SIG-M5 (cell line): ENCODE data around the gene KIAA1217.

Experiments used
- DNase-seq: peaks from one replicate; lab custom pipeline; 2025; lab: John Stamatoyannopoulos, UW

The KIAA1217 gene

DNA sequence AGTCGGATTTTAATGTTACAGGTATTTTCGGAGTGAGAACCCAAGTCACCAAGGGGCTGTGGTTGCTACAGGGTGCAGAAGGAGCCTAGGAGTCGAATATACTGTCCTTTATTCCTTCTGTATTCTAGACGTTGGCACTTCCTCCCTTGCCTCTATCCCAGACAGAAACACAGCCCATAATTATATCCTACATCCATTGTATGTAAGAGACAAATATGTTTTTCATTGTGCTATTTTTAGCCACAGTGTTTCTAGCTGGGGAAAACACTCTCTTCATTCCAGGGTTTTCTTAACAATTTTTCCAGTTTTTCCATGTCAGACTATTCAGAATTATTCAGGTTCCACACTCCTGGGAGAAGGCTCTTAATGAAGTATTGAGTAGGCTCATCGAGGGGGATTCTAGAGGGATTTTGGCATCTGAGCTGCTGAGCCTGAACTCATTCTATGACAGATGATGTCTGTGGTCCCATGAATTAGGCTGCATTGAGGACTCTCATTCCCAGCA, 32.6 kb downstream of the KIAA1217 start:
- no peak for DNase-seq

DNA sequence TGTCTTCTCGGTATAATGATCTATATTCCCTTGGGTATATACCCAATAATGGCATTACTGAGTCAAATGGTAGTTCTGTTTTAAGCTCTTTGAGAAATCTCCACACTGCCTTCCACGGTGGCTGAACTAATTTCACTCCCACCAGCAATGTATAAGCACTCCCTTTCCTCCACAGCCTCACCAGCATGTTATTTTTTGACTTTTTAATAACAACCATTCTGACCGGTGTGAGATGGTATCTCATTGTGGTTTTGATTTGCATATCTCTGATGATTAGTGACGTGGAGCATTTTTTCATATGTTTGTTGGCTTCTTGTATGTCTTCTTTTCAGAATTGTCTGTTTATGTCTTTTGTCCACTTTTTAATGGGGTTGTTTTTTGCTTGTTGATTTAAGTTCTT, 33.6 kb downstream of the KIAA1217 start:
- no peak for DNase-seq

DNA sequence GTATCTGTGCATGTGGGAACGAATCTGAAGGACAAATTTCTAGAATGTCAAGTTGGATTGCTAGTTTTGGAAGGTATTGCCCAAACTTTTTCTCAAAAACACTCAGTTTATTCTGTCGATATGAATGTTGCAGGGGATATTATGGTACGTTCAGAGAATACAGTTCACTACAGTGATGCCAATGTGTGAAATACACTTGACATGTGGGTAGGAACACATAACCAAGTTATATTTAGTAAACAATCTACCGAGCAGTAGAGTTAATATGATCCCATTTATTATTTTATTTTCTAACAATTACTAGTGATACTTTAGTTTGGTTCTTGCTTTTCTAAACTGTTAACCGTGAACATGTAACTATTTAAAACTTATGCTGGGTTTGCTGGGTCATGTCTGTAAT, 37.4 kb downstream of the KIAA1217 start:
- no peak for DNase-seq

DNA sequence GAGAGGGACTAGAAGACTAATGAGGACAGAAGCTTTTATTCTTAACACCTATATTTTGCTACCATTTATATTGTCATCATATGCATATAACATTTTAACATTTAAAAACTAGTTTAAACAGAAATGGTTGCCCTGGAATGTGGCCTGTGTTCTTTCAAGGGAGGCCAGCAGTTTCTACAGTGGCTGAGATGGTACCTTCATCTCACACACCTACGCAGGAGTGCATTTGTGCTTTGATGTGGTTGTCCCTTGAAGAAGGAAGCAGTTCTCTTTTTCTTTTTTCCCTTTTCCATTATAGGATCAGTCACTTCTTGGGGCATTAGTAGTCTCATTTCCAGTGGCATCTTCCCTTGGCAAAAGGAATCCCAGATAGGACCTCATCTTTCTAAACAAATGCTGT, 38.9 kb downstream of the KIAA1217 start:
- no peak for DNase-seq

DNA sequence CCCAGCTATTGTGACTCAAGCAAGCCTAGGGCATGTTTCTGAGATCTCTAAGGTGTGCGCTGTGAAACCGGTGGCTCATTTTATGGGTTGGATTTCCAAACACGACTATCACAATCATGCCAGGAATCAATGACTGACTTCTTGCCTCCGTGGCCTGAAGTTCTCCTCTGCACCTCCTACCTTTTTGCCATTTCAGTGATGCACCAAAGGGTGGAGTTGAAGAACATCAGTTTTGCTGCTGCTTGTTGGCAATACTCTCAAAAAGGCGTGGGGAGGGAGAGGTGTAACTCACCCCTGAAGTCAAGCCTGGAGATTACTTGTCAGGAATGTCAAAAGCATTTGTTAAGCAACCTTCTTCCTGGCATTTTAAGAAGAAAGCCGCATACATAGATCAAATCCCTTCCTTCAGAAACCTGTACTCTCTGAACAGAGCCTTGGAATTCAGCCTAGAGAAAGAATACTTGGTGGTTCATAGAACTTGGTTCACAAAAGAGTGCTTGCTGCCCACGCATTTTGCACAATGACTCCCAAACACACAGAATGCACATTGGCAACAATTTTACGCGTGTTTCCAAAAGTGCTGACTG, 41.0 kb downstream of the KIAA1217 start:
- DNase-seq, result no peak

DNA sequence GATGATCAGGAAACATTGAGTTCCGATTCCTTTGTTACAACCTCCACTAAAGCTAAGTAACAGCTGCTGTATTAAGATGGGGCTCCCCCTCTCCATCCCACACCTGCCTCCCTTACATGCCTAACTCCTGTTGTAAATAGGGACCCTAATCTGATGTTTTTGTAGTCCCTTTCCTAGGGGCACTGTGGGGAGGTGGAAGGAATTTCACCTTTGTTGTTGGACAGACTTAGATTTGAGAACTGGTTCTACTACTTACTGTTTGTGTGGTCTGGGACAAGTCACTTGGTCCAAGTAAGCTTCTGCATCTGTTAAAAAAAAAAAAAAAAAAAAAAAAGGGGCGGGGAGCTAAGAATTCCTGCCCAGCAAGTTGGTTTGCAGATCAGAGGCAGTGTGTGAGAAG, 42.6 kb downstream of the KIAA1217 start:
- DNase-seq, result no peak

DNA sequence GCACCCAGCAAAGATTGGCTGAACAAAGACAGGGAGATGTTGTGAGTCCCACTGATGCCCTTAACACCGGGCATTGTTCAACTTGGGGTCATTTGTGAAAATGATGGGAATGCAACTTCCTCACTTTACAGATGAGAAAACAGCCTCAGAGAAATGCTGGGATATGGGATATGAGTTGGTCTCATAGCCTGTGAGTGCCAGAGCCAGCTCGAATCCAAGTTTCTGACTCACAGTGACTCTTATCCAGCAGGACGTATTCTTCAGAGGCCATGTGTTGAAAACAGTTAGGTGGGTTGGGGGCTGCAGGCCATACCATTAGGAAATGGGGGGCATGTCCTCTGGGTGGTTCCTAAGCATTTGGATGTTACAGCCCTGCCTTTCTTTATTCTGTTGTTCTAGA, 45.2 kb downstream of the KIAA1217 start:
- DNase-seq, result no peak

DNA sequence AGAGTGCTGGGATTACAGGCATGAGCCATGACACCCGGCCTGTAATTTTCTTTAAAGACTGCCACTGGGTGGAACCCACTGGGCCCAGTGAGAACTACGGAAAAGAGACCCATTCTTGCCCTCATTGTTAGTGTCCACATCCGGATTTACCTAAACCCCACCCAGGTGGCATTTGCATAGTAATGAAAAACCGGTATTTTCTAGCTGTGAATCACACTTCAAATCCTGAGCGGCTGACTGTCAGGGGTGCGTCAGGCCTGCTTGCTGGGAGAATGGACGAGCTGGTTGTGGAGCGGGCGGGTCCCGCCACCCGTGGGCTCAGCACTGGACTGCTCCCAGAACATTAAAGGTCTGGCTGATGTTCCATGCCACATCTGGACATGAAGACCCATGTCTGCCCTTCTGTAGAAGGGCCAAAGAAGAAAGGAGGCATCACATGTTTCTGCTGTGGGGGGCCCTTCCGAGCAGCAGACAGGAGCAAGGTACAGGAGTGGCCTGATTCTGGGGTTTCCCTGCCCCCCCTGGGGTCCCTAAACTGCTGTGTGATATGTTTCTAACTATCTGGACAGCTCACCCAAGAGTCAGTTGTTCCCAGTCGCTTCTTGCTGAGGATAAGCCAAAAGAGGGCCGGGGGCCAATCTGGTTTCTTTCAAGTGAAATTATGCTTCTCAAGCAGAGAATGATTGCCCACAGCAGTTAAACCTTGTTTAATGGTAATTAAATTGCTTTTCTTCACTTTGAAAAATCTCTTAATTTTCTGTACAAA, 46.4 kb downstream of the KIAA1217 start:
- no peak for DNase-seq

DNA sequence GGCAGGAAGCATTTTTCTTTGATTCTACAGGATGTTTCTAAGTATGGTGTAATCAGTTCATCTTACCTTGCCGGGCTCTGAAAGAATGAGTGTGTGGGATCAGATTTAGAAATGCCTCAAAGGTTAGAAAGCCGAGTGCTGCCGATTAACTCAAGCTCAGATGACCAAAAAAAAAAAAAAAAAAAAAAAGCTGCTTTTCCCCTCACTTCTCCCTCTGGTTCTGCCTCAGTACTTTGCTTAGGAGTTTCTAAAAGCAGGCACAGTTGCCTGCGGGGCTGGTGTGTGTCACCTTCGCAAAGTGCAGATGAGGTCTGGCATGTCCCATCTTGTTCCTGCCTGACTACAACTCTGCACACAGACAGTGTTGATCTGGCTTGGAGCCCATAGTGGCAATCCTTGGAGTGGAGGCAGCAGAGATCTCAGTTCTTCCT, 47.0 kb downstream of the KIAA1217 start:
- DNase-seq, result no peak

DNA sequence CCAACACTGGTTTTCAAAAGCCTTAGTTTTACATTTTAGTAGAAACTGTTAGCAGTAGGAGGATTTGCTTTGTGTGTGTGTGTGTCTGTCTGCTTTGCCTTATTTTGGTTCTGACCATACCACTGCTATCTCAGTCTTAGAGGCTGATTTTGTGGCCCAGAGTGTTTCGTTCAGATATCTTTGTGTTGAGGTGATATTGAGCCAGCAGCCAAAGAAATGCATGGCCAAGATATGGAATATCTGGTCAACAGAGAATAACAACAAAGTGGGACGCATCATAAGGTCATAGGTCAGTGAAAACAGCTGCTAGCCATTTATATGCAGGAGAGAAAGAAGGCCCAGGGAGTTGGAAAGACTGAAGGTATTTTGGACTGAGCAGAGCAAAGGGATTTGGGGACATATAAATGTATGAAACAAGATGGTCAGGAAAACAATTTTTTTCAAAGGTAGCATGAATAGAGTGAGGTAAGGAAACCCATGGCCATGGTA, 47.7 kb downstream of the KIAA1217 start:
- no peak for DNase-seq

DNA sequence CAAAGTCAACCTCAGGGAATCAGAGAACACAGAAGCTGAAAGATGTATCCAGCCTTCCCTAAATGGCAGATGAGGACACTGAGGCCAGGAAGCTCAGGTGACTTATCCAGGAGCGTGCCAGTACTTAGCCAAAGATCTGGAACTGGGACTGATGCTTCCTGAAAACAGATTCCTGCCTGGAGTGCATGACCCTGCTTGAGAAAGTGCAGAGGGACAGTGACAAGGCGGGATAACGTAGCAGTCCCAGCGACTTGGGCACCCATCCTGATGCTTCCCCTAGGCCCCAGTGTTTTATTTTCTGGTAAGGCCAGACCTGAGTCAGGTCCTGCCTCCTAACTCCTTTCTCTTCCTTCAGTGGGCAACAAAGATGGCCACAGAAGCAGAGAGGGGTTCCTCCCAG, 48.6 kb downstream of the KIAA1217 start:
- DNase-seq, result no peak

DNA sequence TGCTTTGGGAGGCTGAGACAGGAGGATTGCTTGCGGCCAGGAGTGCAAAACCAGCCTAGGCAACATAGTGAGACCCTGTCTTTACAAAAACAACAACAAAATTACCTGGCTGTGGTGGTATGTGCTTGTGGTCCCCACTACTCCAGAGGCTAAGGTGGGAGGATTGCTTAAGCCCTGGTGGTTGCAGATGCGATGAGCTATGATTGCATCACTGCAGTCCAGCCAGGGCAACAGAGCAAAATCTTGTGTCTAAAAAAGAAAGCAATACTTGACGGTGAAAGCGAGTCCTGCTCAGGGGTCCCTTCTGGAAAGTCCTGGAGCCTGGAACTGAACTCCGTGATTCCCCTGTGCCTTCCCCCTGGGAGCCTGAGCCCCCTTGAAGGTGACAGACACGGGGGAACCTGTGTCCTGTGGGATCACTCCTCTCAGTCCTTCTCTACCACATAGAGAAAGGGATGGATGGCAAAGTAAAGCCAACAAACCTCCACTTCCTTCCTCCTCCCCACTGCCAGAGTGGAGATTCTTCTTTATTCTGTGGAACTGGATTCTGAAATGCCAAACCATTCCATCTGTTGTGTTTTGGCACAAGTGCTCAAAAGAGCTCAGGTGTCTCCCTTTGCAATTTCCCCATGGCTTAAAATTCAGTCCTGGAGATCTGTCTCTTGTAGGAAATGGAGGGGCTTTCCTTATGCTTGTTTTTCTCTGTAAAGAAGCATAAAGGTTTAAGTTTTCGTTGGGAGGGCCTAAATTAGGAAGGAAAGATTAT, 50.6 kb downstream of the KIAA1217 start:
- DNase-seq, result no peak

DNA sequence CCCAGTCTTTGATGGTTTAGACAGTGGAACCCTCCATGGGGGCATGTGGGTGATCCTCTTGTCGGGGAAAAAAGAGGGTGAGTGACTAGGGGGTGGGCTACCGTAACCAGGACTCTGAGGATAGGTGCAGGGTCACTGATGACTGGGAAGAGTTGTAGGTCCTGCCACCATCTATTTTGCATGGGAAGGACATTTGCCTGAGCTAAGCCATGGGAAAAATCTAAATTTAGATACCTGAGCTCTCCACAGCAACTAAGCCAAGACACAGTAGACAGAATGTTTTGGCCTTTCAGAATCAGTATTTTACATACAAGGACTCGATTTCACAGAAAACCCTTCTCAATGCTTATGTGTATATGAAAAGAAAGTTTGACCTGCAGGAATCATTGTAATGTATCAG, 52.7 kb downstream of the KIAA1217 start:
- DNase-seq, result no peak

DNA sequence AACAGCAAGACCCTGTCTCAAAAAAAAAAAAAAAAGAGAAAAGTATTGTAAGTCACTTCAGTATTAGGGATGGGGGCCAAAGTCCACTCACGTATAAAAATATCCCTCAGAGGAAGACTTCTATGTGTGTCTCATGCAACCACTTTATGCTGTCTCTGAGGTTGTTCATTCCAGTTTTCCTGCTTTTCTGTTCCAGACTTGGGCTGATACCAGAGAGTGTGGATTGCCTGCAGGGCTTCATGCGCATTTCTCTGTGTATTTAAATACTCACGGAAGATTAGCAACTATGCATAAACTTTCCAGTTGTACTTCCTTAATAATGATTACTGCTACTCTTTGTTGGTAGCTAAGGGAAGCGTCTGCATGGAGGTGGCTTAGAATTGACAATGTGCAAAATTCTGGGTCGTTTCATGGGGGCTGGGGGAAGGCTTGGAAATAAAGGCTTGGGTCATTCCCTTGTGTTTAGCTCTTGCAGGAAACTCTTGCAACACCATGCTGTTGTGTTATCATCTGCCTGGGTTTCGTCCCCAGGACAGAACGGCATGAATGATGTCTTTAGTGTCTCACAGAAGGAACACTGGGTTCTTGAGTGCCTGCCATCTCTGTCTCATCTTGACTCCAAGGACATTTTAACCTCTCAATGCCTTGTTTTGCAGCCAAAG, 54.1 kb downstream of the KIAA1217 start:
- no peak for DNase-seq

DNA sequence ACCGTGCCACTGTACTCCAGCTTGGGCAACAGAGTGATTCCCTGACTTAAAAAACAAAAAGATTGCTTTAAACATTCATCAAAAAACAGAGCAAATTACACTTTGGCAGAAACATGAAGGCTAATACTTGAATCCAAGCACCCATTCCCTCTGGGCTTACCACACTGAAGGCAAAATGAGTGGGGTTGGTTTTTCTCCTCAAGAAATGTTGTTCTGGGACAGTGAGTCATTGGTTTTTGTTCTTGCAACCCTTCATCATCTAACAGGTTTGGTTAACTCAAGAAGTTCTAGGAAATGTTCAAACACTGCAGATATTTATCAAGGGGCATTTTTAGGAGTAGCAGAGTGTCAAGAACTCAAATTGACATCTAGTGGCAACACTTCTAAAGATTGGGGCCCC, 60.5 kb downstream of the KIAA1217 start:
- no peak for DNase-seq

DNA sequence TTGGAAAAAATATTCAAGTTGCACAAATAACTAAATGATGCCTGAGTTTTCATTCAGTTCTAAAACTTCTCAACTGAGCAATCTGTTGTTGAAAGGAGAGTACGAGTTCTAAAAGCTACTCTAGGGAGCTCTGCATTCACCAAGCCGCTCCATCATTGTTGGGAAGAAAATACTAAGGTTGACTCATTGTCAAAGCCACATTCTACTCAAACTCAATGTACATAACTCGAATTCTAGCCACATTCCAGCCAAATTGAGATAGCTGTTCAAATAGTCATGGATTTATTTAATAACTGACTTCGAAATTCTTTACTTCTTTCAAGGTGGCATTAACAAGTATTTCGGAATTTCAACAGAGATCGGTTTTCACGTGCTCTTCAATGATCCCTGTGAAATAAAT, 63.4 kb downstream of the KIAA1217 start:
- DNase-seq, result no peak

DNA sequence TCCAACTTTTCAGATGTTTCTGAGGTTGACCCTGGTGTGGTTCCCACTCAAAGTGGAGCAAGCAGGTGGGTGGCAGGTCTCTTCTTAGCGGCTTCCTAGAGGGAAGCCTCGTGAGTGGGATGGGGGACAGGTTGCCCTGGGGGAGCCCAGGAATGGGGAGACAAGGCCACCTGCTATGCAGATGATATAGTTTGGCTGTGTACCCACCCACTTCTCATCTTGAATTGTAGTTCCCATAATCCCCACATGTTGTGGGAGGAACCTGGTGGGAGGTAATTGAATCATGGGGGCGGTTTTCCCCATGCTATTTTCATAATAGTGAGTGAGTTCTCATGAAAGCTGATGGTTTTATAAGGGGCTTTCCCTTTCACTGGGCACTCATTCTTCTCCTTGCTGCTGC, 68.3 kb downstream of the KIAA1217 start:
- DNase-seq, result no peak

DNA sequence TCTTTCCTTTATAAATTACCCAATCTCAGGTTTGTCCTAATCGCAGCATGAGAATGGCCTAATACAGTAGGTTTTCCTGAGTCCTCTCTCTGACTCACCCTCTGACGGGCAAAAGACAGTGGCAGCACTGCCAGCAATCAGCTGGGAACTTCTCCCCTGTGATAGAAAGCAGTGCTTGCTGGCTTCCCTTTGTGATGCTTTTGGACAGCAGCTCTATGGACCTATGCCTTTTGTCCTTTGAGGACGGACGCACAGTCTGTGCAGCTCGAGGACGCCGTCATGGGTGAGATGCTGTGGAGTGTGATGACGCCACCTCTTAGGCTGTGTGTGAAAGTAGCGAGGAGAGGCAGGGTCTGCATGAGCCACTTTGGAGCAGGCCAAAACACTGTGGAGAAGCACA, 68.8 kb downstream of the KIAA1217 start:
- DNase-seq, result no peak

DNA sequence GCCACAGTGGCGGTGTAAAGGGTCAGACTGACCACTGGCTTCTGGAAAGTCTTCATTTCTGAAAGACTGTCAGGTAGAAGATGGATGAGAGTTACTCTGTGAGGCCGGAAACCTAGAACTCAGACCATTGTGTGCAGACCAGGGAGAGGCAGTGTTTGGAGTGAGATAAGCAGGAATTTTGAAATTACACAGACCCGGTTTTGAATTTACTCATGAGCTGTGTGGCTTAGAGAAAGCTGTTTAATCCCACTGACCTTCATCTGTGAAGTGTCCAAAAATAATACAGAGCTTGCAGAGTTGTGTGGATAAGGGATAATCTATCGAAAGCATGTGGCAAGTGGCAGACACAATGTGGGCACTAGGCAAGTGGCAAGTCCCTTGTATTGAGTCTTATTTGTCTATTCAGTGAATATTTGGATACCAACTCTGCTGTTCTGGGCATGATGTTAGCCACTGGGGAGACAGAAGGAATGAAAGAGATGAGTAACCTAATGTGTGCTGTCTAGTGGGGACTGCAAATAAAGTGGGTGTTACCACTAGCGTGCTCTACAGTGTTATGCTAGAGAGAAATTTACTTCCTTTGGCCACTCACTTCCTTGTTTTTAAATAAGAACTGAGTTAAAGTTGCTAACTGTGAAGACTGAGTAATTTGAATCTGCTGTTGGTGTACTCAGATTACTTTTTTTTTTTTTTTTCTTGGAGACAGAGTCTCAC, 69.4 kb downstream of the KIAA1217 start:
- DNase-seq, result no peak

DNA sequence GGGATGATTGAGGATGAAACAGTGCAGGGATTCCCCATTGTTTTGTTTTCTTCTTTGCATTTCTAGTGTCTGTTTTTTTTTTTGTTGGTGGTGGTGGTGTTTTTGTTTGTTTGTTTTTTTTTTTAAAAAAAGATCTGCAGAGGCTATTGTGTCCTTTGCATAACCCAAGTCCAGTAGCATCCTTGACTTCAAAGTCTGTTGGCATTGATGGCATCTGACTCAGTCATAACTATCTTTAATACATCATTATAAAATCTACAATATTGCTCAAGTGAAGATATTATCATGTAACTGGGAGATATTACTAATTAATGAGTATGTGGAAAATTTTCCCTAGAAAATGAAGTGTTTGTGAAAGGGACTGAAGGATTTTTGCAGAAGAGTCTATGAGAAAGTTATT, 70.2 kb downstream of the KIAA1217 start:
- no peak for DNase-seq

DNA sequence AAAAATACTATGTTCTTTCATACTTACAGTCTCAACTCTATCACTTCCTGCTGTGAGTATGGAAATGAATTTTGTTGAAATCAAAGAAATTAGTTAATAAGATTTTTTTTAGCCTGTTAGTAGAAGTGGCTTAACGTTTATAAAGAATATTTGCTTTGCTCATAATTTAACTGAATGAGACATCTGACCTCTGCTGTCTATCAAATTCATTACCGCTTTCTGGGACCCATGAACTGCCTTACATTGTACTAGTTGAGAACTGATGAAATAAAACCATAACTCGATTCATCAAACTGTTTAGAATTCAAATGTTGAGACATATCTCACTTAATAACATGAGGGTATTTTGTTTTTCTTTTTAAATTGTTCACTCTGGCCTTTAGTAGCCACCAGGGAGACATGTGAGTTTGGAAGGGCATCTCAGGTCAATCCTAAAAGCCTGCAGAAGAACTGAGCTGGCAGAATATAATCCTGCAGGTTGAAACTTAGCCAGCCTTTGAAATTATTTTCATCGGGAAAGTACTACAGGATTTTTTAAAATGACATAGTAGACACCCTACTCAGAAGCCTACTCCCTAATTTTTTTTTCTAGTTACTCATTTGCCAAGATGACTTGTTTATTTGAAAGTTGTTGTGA, 78.7 kb downstream of the KIAA1217 start:
- no peak for DNase-seq
